HG03342 (cell line): ENCODE measurements around the gene ACYP1.

ENCODE experiments used
- ATAC-seq: cut with Tn5 transposase; IDR thresholded peaks from one replicate; pipeline ENCODE4 v1.9.1; 2021; ENCODE audit warnings: mild to moderate bottlenecking, moderate library complexity; ENCODE audit not compliant: unreplicated experiment

ACYP1 gene

DNA sequence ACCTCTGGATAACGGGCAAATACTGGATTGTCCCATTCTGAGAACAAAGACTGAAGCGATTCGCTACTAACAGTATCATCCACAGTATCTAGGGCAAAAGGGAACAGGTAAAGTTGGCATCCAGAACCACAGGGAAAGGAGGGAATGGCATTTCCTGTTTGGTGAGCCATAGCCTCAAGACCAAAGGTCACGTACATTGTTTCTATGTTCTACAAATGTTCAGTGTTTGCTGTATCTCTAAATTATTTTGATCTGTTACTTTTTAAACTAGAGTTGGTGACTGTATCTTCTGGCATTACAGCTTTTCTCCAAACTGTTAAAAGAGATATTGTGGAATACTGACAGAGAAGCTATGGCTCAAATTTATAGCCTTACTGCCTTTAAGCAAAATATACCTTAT lies 22.2 kb downstream of the ACYP1 start:
- no peak for ATAC-seq

DNA sequence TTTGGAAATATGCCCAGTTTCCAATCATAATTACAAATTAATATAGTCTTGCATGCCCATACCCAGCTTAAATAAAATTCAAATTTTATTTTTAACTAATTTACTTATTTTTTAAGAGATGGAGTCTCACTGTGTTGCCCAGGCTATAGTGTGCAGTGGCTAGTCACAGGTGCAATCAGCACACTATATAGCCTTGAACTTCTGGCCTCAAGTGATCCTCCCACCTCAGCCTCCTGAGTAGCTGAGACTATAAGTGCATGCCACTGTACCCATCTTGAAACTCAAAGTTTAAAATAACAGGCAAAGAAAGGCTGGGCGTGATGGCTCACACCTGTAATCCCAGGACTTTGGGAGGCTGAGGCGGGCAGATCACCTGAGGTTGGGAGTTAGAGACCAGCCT lies 22.9 kb downstream of the ACYP1 start:
- ATAC-seq = no peak

DNA sequence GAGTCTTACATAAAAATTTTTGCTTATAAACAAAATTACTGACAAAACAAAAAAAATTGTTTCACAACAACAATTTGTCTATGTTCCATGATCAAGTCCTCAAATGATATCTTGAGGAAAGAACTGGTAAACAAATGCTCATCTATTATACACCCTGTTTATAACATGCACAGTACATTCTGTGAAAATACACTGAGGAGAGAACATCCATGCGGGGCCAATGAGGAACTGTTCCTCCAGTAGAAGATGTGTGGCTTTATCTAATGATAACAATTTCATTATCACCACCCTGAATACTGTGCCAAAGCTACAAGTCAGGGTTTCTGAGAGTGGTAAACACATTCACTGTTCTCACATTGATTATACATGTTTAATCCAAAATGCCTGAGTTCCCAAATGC lies 23.3 kb downstream of the ACYP1 start:
- ATAC-seq = no peak

DNA sequence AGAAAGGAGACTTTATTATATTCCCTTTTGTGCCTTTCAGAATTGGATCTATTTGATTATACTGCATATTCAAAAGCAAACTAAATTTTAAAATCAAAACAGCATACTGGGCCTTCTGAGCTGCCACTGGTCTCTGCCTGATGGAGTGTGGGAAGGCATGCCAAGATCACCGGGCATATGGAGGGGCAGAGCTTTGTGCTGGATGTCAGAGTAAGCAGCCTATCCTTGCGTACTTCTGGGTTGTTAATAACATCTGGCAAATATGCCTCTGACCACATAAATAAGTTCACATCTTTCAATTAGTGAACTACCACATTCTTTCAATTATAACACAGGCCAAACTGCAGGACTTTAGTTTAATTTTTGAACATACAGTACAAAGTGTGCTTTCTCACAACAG lies 30.9 kb downstream of the ACYP1 start:
- no peak for ATAC-seq

DNA sequence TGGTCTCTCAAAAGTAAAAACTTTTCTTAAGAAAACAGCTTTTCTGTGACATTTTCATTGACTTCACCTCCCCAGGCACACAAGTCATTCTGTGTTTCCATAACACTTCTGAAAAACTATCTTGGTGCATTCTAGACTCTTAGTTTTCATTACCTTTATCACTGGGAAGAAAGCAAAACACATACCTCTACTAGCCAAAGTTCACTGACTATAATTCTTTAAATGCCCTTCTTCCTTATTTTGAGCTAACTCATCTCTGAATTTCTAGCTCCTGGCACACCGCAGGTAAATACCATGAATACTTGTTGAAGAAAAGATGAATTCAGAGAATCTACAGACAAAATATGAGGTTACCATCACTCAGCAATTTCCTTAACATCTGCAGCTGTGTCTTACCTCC lies 33.7 kb downstream of the ACYP1 start:
- no peak for ATAC-seq

DNA sequence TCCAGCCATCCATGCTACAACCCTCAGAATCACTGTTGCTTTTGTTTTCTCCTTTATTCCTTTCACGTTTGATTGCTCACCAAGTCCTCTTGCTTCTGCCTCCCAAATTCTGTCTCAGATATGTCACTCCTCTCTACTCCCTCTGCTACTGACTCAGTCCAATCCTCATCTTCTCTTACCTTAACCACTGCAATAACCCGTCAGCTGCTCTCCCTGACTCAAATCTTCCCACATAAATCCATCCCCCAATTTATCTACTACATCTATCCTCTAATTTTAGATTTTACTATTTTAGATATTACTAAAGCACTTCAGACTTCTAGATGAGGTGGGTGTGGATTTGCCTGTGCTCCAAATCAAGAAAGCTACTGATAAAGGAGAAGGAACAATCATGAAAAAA lies 37.9 kb downstream of the ACYP1 start:
- ATAC-seq = no peak

DNA sequence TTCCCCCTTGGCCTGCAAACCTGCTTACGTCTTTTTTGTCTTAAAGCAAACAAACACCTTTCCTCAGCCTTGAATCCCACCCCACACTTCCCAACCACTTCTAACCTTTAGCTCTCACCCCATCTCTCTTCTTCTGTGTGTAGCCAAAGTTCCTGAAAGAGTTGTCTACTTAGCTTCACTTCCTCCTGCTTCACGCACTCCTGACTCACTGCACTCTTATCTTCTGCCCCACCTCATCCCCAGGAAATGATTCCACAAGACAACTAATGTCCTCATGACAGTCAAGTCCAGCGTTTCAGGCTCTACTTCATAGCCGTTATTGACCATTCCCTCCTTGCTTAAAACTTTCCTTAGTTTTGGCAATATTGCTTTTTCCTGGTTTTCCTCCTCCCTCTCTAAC lies 38.7 kb downstream of the ACYP1 start:
- no peak for ATAC-seq

DNA sequence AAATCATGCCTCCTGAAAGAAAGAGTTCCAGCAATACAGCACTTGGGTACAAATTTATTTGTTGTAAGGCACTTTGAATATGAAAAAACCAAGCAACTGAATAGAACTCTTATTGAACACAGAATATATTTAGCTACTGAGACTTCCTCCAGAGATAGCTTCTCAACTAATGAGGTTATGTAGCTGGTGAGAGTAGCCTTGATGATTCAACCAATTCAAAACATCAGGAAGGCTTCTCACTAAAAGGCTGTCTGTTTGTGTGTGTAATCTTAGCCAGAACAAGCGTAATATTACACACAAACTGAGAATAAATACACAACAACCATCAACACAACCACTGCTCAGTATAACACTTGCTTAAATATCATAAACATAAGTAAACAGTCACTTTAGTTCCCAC lies 40.7 kb downstream of the ACYP1 start:
- ATAC-seq = no peak

DNA sequence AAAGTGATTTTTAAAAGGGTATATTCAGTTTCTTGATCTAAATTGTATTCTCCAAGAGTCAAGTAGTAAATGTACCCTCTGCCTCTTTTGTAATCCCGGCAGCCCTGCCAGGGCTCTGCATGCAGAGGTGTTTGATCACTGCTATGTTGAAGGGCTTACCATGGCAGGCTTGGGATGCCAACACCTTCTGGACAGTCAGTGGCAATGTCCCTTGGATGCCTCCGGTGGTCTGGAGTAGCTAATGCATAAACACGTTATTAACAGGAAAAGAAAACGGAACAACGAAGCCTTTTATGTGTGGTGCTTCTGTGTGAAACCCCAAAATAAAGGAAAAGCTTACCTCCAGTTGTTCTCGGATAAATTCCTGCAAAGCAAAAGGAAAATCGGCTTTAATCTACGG lies 41.2 kb downstream of the ACYP1 start:
- ATAC-seq = no peak

DNA sequence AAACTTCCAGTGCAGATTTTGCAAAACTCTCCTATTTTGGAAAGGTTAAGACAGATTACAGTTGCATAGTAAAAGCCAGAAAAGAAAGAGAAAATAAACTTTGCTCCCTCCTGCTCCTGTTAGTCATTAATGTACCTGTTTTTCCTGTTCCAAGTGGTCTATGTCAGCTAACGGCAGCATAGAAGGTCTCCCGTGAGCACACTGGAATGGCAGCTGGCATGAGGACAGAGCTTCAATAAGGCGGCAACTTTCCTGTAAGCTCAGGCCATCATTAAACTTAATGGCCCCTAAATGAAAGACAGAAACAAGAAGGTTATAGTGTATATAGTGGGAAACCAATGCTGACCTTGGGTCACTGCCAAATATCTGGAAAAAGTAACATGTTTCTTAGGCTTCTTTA lies 45.1 kb downstream of the ACYP1 start:
- ATAC-seq = no peak

DNA sequence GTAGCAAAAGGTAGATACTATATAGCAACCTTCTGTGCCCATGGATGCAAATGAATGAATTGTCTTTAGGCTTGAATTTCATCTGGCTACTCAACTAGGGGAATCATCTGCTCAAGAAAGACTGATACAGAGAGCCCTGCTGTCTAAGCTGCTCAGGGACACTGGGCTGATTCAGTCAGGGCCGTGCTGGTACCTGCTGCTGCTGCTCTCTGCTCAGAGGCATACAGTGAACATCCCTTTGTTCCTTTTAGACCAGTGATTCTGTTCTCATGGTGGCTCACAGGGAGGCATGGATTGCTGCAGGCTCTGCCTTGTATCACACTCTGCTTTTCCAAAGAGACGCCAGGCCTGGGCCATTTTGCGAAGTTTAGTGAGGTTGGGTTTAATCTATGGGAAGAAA lies 47.0 kb downstream of the ACYP1 start:
- ATAC-seq = no peak

DNA sequence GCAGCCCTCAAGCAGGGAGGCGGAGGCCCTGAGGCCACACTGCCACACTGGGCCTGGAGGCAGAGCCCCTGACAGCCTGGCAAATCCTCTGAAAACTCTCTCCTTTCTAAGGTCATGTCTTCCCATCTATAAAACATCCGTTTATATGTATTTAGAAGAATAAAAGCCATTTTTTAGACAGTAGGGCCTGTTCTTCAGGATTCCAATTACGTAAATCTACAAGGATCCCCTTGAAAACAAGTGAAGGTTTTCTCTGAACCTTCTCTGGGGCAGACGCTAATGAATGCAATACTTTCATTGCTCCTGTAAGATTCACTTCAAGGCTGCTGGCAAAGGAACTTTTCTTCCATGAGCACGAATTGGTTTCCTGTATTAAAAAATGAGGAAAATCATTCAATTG lies 48.3 kb downstream of the ACYP1 start:
- ATAC-seq = no peak

DNA sequence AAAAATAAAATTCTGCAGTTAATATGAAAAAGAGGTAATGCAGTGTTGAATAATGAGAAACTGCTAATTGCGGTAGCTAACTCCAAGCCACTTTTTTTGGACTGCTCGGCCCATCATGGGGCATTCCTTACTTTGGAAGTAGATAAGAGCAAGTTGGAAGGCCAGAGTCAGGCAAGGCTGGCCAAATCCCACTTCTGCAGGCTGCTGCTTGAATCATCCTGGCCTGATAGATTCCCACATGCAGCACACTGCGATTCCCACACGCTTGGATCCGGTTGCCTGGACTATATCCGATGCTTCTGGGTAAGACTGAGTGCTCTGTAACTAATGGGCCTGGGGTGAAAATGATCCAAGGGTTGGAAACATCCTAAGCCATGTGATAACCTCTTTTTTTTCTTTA lies 50.5 kb downstream of the ACYP1 start:
- ATAC-seq = no peak

DNA sequence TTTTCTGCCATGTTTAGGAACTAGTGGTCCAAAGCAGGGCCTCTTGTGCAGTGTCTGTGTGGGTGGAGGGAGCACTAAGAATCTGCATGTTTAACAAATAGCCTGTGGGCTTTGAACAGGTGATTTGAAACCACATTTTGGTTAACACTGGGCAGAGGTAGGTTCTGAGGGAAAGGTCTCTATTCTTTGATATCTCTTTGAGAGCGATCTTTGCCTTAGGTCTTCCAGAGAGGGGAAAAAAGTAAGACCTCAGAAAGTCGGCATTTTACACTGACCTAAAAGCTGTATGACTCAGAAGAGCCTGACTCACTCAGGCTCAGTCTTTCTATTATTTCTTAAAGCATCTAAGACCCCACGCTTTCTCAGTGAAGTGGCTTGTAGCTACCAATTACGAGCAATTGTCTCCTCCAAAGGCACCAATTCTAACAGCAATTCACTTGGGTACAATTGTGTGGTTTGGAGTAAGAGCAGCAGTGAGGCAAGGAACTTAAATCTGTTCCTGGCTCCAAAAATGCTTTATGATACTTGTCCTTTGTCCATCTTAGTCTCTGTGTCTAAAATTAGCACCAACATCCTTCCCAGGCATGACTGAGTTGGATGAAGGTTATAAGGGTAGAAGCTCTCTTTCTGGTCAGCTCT lies 52.3 kb downstream of the ACYP1 start:
- ATAC-seq = no peak

DNA sequence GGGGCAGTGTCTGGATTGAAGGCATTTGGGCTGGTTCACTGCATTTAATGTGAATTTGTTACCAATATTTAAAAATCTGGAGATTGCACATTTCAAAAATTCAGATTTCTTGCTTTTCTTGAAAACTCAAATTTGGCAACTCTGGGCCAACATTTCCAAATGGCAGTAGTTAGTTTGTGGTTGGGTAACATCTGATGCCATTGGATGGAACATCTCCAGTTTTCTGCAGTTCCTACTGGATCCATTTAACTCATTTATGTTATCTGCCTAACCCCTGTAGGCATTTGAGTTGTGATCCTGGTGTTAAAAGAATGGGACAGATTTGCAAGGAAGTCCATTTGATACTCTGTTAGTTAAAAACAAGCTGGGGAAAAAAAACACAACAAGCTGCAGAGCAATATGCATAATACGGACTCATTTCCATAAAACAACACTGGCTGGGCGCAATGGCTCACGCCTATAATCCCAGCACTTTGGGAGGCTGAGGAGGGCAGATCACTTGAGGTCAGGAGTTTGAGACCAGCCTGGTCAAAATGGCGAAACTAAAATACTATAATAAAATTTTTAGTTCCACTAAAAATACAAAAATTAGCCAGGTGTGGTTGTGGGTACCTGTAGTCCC lies 53.2 kb downstream of the ACYP1 start:
- no peak for ATAC-seq

DNA sequence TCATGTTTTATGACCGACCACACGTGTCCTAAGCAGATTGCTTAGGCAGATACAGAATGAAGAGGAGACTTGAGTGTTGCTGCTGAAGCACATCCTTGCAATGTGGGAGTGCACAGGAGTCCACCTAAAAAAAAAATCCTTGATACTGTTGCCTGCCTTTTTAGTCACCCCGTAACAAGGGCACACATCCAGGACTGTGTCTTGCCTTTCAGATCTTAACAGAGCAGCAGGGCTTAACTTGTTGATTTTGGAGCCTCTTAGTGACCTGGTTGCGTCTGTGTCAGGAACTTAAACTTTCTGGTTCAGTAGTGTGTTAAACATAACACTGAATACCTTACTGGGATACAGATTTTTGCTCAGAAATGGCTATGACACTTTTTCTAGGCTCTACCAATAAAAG lies 54.6 kb downstream of the ACYP1 start:
- ATAC-seq = no peak

DNA sequence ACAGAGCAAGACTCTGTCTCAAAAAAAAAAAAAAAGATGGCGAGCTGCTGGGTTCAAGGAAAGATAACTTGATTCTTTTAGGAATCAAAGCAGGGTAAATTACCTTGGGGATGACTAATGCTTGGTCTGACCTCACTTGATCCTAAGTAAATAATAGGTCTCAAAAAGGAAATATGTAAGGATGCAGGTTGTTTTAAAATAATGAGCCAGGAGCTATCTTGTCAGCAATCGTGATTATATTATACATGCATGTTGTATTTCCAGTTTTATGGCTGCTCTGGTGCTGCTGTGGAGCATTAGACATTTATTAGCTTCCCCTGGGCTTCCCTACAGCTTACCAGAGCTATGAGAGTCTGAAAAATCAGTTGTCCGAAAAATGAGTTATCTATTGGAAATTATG lies 58.5 kb downstream of the ACYP1 start:
- no peak for ATAC-seq

DNA sequence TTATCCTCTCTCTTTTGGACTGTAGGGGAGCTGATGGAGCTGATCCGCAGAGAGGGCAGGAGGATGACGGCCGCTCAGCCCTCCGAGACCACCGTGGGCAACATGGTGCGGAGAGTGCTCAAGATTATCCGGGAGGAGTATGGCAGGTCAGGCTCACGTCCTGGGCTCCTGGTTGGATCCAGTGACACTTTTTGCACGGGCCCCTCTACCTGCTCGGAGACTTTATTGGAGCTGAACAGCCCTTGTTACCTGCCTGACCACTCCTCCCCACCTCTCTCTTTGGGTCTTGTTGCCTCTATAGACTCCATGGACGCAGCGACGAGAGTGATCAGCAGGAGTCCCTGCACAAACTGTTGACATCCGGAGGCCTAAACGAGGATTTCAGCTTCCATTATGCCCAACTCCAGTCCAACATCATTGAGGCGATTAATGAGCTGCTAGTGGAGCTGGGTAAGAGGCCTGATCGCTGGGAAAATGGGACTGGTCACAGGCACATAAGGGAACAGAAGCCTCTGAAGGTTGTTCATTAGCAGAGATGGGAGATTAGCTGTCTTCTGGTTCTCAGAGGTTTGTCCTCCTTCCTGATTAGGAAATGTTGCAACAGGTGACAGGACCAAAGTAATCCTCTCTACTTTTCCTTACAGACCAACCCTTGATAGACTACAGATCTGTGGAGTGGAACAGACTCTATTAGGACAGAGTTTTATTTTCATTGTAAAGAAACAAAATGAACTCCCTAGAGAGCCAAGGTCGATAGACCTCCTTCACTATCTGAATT lies 60.4 kb downstream of the ACYP1 start:
- ATAC-seq = no peak
